Measurements from ENCODE around the gene HTR4.

Gene HTR4

GRCh38 chr5:148499452-148499851, 154.9 kb downstream of the HTR4 start:
- no peak for TF ChIP-seq CTCF (IDR thresholded peaks at IDR 0.05; ENCODE audit: low read length, missing control alignments)
- no peak overlapping the region for H3K4me3 ChIP-seq (replicated peaks; ENCODE audit: low read depth, low read length)
- no peak for DNase-seq (ENCODE audit: low read depth)

- DNase-seq (ENCODE audit: low read depth) = no peak
- H3K4me3 ChIP-seq (replicated peaks; ENCODE audit: low read depth, low read length) = no peak overlapping the region
- no peak for TF ChIP-seq CTCF (IDR thresholded peaks at IDR 0.05; ENCODE audit: low read length, missing control alignments)
These were observed 156.6 kb downstream of the HTR4 start for GRCh38 chr5:148497757-148498156.

- no peak for TF ChIP-seq CTCF (IDR thresholded peaks at IDR 0.05; ENCODE audit: low read length, missing control alignments)
- H3K4me3 ChIP-seq (replicated peaks; ENCODE audit: low read depth, low read length) = no peak overlapping the region
- DNase-seq (ENCODE audit: low read depth) = no peak
These were observed 162.0 kb downstream of the HTR4 start for GRCh38 chr5:148492351-148492750.

GRCh38 chr5:148491793-148492184, 162.5 kb downstream of the HTR4 start:
- no peak overlapping the region for H3K4me3 ChIP-seq (replicated peaks; ENCODE audit: low read depth, low read length)
- TF ChIP-seq CTCF (IDR thresholded peaks at IDR 0.05; ENCODE audit: low read length, missing control alignments) = no peak

GRCh38 chr5:148491015-148491792, 163.1 kb downstream of the HTR4 start:
- no peak for TF ChIP-seq CTCF (IDR thresholded peaks at IDR 0.05; ENCODE audit: low read length, missing control alignments)
- no peak for DNase-seq (ENCODE audit: low read depth)
- H3K4me3 ChIP-seq (replicated peaks; ENCODE audit: low read depth, low read length) = no peak overlapping the region

More at GRCh38 chr5:148491793-148492184, 162.5 kb downstream of the HTR4 start:
- no peak for DNase-seq (ENCODE audit: low read depth)

- H3K4me3 ChIP-seq (replicated peaks; ENCODE audit: low read depth, low read length) = no peak overlapping the region
- TF ChIP-seq CTCF (IDR thresholded peaks at IDR 0.05; ENCODE audit: low read length, missing control alignments) = no peak
- no peak for DNase-seq (ENCODE audit: low read depth)
These were observed 165.6 kb downstream of the HTR4 start for GRCh38 chr5:148488757-148489156.

GRCh38 chr5:148486456-148486855, 167.9 kb downstream of the HTR4 start:
- no peak for TF ChIP-seq CTCF (IDR thresholded peaks at IDR 0.05; ENCODE audit: low read length, missing control alignments)

More at GRCh38 chr5:148486456-148486855, 167.9 kb downstream of the HTR4 start:
- H3K4me3 ChIP-seq (replicated peaks; ENCODE audit: low read depth, low read length) = no peak overlapping the region
- DNase-seq (ENCODE audit: low read depth) = no peak

Data from fibroblast of pulmonary artery (primary cell).